DND-41 (cell line): Measurements from ENCODE around the gene ENDOG.

ENCODE experiments used
- CTCF ChIP-seq: IDR thresholded peaks from 2 replicates; pipeline ENCODE4 v1.5.1; 2012; ENCODE audit warnings: borderline replicate concordance, low read length, moderate library complexity, mild to moderate bottlenecking; ENCODE audit not compliant: poor library complexity, severe bottlenecking; ENCODE audit errors: extremely low read depth
- EZH2 ChIP-seq: IDR thresholded peaks from 3 replicates; pipeline ENCODE4 v1.6.1; 2012; ENCODE audit warnings: borderline replicate concordance, low read depth, mild to moderate bottlenecking, moderate library complexity, low read length, inconsistent platforms; ENCODE audit not compliant: severe bottlenecking

GRCh38 chr9:128781187-128782070 lies 36.9 kb upstream of the ENDOG start:
- TF ChIP-seq CTCF = no peak
- no peak for TF ChIP-seq EZH2
